Esophagus muscularis mucosa (tissue), 4 donors: ENCODE data around the gene CCR5.

Experiments
- CTCF ChIP-seq, 3 experiments: fragments of 200-600 bp in 2 of 3; fragments of 450-650 bp in 1 of 3; sonication (generic) in 2 of 3; IDR thresholded peaks; one replicate each; pipeline ENCODE4 v1.5.1; 2017 to 2019; ENCODE audit warnings: antibody characterized with exemption in 3 of 3, mild to moderate bottlenecking in 2 of 3, moderate library complexity in 1 of 3
- EP300 ChIP-seq: sonication (generic); formaldehyde crosslinking; IDR thresholded peaks from one replicate; pipeline ENCODE4 v1.6.1; 2017; ENCODE audit warnings: antibody characterized with exemption
- POLR2AphosphoS5 ChIP-seq, 2 donors: sonication (generic); formaldehyde crosslinking; IDR thresholded peaks; one replicate each; pipeline ENCODE4 v1.6.1; 2017; ENCODE audit warnings: antibody characterized with exemption in 2 of 2

GRCh38 chr3:46375814-46376213 is 5.1 kb downstream of the CCR5 start:
- TF ChIP-seq CTCF (IDR thresholded peaks at IDR 0.05) (no peak), EP300 (no peak), POLR2AphosphoS5 (IDR thresholded peaks at IDR 0.05) (no peak)
